H1 (cell line): ENCODE results near the gene LENG9. TPM values are rescaled to one million over a fixed set of nuclear protein-coding genes. Genes with fewer than 3 reads are reported as not detected.

Experiments used
- BRCA1 ChIP-seq: IDR thresholded peaks from 2 replicates; pipeline ENCODE4 v1.6.1; 2012; ENCODE audit warnings: low read depth, low read length, improper control_type of control experiment
- CBX5 ChIP-seq: fragments of 300-800, 300-1000 bp; sonication (generic); IDR thresholded peaks from 2 replicates; pipeline ENCODE4 v1.7.1; 2016; ENCODE audit warnings: antibody characterized with exemption, low read length, low read depth
- CBX8 ChIP-seq: fragments of 300-800, 300-1000 bp; sonication (generic); IDR thresholded peaks from 2 replicates; pipeline ENCODE4 v1.7.1; 2016; ENCODE audit warnings: low read depth, low read length, borderline replicate concordance
- CEBPB ChIP-seq: IDR thresholded peaks from 2 replicates; pipeline ENCODE4 v1.6.1; 2012; ENCODE audit warnings: low read depth, low read length
- CHD1 ChIP-seq: IDR thresholded peaks from 2 replicates; pipeline ENCODE4 v1.6.1; 2012; ENCODE audit warnings: low read depth, low read length, improper control_type of control experiment
- CHD2 ChIP-seq: IDR thresholded peaks from 2 replicates; pipeline ENCODE4 v1.6.1; 2012; ENCODE audit warnings: low read length, improper control_type of control experiment
- EGR1 ChIP-seq: IDR thresholded peaks from 2 replicates; pipeline ENCODE4 v1.6.1; 2011; ENCODE audit warnings: low read depth, low read length, borderline replicate concordance
- EZH2 ChIP-seq: fragments of 200-600 bp; sonication (generic); IDR thresholded peaks from 2 replicates; pipeline ENCODE4 v1.7.1; 2012; ENCODE audit warnings: low read depth, mild to moderate bottlenecking, moderate library complexity, low read length, inconsistent platforms; ENCODE audit not compliant: severe bottlenecking
- FOSL1 ChIP-seq: IDR thresholded peaks from 2 replicates; pipeline ENCODE4 v1.6.1; 2011; ENCODE audit warnings: mild to moderate bottlenecking, low read depth, low read length, moderate library complexity; ENCODE audit not compliant: insufficient read depth
- GTF2F1 ChIP-seq: IDR thresholded peaks from 2 replicates; pipeline ENCODE4 v1.6.1; 2012; ENCODE audit warnings: low read depth, low read length, improper control_type of control experiment, borderline replicate concordance
- KDM1A ChIP-seq: fragments of 200-600, 300-600 bp; sonication (generic); IDR thresholded peaks from 2 replicates; pipeline ENCODE4 v1.7.1; 2016; ENCODE audit warnings: mild to moderate bottlenecking, low read length, borderline replicate concordance
- KDM4A ChIP-seq: IDR thresholded peaks from one replicate; pipeline ENCODE4 v1.7.1; 2012; ENCODE audit warnings: low read depth, mild to moderate bottlenecking, moderate library complexity, low read length, inconsistent platforms; ENCODE audit not compliant: severe bottlenecking
- KDM5A ChIP-seq: fragments of 200-600 bp; IDR thresholded peaks from 2 replicates; pipeline ENCODE4 v1.7.1; 2012; ENCODE audit warnings: mild to moderate bottlenecking, low read length, inconsistent platforms, mixed read lengths
- NANOG ChIP-seq: IDR thresholded peaks from 2 replicates; pipeline ENCODE4 v1.6.1; 2011; ENCODE audit warnings: low read length, low read depth, mild to moderate bottlenecking, inconsistent platforms; ENCODE audit not compliant: insufficient read depth, poor library complexity, severe bottlenecking
- RBBP5 ChIP-seq: IDR thresholded peaks from 2 replicates; pipeline ENCODE4 v1.7.1; 2012; ENCODE audit warnings: low read depth, mild to moderate bottlenecking, inconsistent platforms, low read length, moderate library complexity, borderline replicate concordance
- RFX5 ChIP-seq: IDR thresholded peaks from 2 replicates; pipeline ENCODE4 v1.6.1; 2011; ENCODE audit warnings: low read depth, low read length, improper control_type of control experiment, borderline replicate concordance
- SIX5 ChIP-seq: IDR thresholded peaks from 2 replicates; pipeline ENCODE4 v1.6.1; 2011; ENCODE audit warnings: mild to moderate bottlenecking, low read depth, low read length
- SP2 ChIP-seq: IDR thresholded peaks from 2 replicates; pipeline ENCODE4 v1.6.1; 2012; ENCODE audit warnings: mild to moderate bottlenecking, low read length, inconsistent platforms
- SP4 ChIP-seq: IDR thresholded peaks from 2 replicates; pipeline ENCODE4 v1.6.1; 2012; ENCODE audit warnings: low read length, inconsistent platforms
- TAF7 ChIP-seq: optimal IDR thresholded peaks from 2 replicates; pipeline ENCODE3; 2011; ENCODE audit warnings: low read depth, mild to moderate bottlenecking, inconsistent platforms, low read length, moderate library complexity, borderline replicate concordance
- TBP ChIP-seq: IDR thresholded peaks from 2 replicates; pipeline ENCODE4 v1.6.1; 2011; ENCODE audit warnings: low read depth, low read length, improper control_type of control experiment
- TCF12 ChIP-seq: IDR thresholded peaks from 2 replicates; pipeline ENCODE4 v1.6.1; 2011; ENCODE audit warnings: low read depth, mild to moderate bottlenecking, low read length
- TEAD4 ChIP-seq: IDR thresholded peaks from 2 replicates; pipeline ENCODE4 v1.6.1; 2012; ENCODE audit warnings: low read depth, low read length, inconsistent platforms, mixed read lengths
- polyA plus RNA-seq, 7 experiments: library from polyadenylated mRNA; depleted of rRNA in 3 of 7; stranded (reverse) in 5 of 7; unstranded in 2 of 7; fragments of >200 nt in 5 of 7; fragments of 200-250 nt in 2 of 7; gene quantifications; 1 replicate in 5 of 7; 2 replicates in 1 of 7; 4 replicates in 1 of 7; pipeline versions ENCODE4 v1.2.1 to v1.2.3, GENCODE V29; 2011 to 2013; ENCODE audit warnings: missing spikeins in 2 of 7, mixed read lengths in 2 of 7
- total RNA-seq: library from RNA; stranded (reverse); fragmentation: NEBNext Ultra II Directional; extraction: Animal tissue kit (Norgen Biotek cat#: 25700); gene quantifications from 2 replicates; pipeline ENCODE4 v1.2.1, GENCODE V29; 2021
- TF ChIP-seq, protein P1 (sequence below): IDR thresholded peaks from 2 replicates; pipeline ENCODE4 v1.6.1; 2011; ENCODE audit warnings: low read depth, mild to moderate bottlenecking, low read length; ENCODE audit not compliant: insufficient read depth

LENG9 gene
- total and polyA plus RNA-seq, 2 of the 8 experiments (the other 6 are each of a cell fraction or from before 2014, with no cell fraction given): 1.6 to 3.9 TPM

DNA sequence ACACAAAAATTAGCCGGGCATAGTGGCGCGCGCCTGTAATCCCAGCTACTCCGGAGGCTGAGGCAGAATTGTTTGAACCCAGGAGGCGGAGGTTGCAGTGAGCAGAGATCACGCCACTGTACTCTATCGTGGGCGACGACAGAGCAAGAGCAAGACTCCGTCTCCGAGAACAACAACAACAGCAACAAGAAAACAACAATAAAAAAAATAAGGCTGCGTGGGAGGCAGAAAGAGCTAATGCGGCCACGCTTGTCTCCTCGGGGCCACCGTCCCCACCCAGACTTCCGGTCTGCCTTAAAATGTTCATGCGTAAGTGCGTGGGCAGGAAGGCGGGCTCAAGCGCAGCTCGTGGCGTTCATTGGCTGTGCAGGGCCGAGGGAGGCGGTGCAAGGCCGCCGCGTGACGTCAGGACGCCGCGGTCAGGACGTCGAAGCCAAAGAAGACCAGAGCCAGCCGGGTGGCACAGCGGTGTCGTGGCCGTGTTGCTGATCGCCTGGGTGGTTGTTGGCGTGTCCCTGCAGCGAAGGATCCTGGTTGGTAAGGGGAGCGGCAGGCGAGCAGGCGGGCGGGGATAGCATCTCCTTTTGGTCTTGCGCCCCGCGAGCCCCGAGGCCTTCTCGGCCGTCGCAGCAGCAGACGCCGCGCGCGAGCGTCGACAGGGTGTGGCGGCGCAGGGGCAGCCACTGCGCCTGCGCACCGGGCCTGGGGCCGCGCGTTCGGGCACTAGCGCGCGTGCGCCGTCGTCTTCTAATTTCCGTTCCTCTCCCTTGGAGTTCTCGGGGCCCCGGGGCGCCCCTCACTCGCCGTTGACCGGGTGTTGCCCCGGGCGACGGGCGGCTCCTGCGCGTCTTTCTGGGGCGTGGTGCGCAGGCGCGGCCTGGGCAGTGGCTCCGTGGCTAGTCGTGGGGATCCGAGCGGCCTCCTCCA lies 14.5 kb downstream of the LENG9 start, which contains the start of gene LENG8 (continued):
- TF ChIP-seq KDM5A: no peak
- TF ChIP-seq BRCA1: no peak
- TF ChIP-seq KDM4A: peak; percentile 70
- no peak for TF ChIP-seq CBX5
- peak; percentile 90 for TF ChIP-seq EGR1
- no peak for TF ChIP-seq SIX5
- no peak for TF ChIP-seq CHD1
- TF ChIP-seq SP2: no peak; the same call in 1 of the 2 replicates
- no peak for TF ChIP-seq TAF7
- TF ChIP-seq CEBPB: no peak
- TF ChIP-seq, protein P1, sequence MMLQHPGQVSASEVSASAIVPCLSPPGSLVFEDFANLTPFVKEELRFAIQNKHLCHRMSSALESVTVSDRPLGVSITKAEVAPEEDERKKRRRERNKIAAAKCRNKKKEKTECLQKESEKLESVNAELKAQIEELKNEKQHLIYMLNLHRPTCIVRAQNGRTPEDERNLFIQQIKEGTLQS: no peak
- no peak for TF ChIP-seq NANOG
- TF ChIP-seq EZH2: no peak
- TF ChIP-seq KDM1A: peak; percentile 68; the same call in 1 of the 2 replicates
- no peak for TF ChIP-seq CBX8
- no peak for TF ChIP-seq TCF12
- peak; percentile 23 for TF ChIP-seq RBBP5
- no peak for TF ChIP-seq GTF2F1
- no peak for TF ChIP-seq FOSL1
- TF ChIP-seq SP4: no peak; the same call in 1 of the 2 replicates
- TF ChIP-seq RFX5: no peak
- TF ChIP-seq CHD2: peak; percentile 21; the same call in 1 of the 2 replicates
- TF ChIP-seq TEAD4: no peak
- TF ChIP-seq TBP: peak; percentile 55
